GM12892 (cell line): ENCODE measurements around the gene SPEM2.

Experiments used
- POLR2A ChIP-seq: IDR thresholded peaks from 2 replicates; pipeline ENCODE4 v1.6.1; 2011; ENCODE audit warnings: low read depth, low read length, control low read depth
- POLR2AphosphoS5 ChIP-seq: IDR thresholded peaks from 2 replicates; pipeline ENCODE4 v1.6.1; 2011; ENCODE audit warnings: low read depth, low read length, control low read depth

GRCh38 chr17:7383371-7383741 is 42.1 kb upstream of the SPEM2 start:
- no peak for TF ChIP-seq POLR2AphosphoS5
- no peak for TF ChIP-seq POLR2A
